ENCODE results near the gene PCDH9.

Gene PCDH9

GRCh38 chr13:67175836-67176459, 54.2 kb downstream of the PCDH9 start:
- no peaks in the 10 kb centered on the region for H3K9me3 ChIP-seq
- no peak for TF ChIP-seq CTCF (IDR thresholded peaks at IDR 0.05)
- no peaks in the 10 kb centered on the region for H3K36me3 ChIP-seq
- H3K4me1 ChIP-seq (ENCODE audit: control insufficient read depth in 1 of 2, insufficient read depth in 1 of 2, low read depth in 1 of 2, low read length in 1 of 2) = no peaks in the 10 kb centered on the region
- no peak overlapping the region for H3K4me3 ChIP-seq (ENCODE audit: low read depth in 1 of 2, low read length in 1 of 2)
- no peaks in the 10 kb centered on the region for H3K27me3 ChIP-seq
- H3K27ac ChIP-seq = no peak overlapping the region

- H3K27me3 ChIP-seq = no peaks in the 10 kb centered on the region
- H3K4me3 ChIP-seq (ENCODE audit: low read depth in 1 of 2, low read length in 1 of 2) = no peak overlapping the region
- no peak overlapping the region for H3K27ac ChIP-seq
- H3K9me3 ChIP-seq = no peaks in the 10 kb centered on the region
- TF ChIP-seq CTCF (IDR thresholded peaks at IDR 0.05) = no peak
- no peaks in the 10 kb centered on the region for H3K4me1 ChIP-seq (ENCODE audit: control insufficient read depth in 1 of 2, insufficient read depth in 1 of 2, low read depth in 1 of 2, low read length in 1 of 2)
- H3K36me3 ChIP-seq = no peaks in the 10 kb centered on the region
These were observed 61.8 kb downstream of the PCDH9 start for GRCh38 chr13:67168384-67168783.

- Histone ChIP-seq H3K4me3 (ENCODE audit: low read depth in 1 of 2, low read length in 1 of 2) (no peak overlapping the region), H3K27me3 (no peaks in the 10 kb centered on the region), H3K27ac (no peak overlapping the region), H3K4me1 (ENCODE audit: control insufficient read depth in 1 of 2, insufficient read depth in 1 of 2, low read depth in 1 of 2, low read length in 1 of 2) (no peaks in the 10 kb centered on the region), H3K9me3 (no peaks in the 10 kb centered on the region), H3K36me3 (no peaks in the 10 kb centered on the region)
- no peak for TF ChIP-seq CTCF (IDR thresholded peaks at IDR 0.05)
These were observed 62.7 kb downstream of the PCDH9 start for GRCh38 chr13:67167420-67167819.

- TF ChIP-seq CTCF (IDR thresholded peaks at IDR 0.05) = no peak
- Histone ChIP-seq H3K27me3 (no peaks in the 10 kb centered on the region), H3K27ac (no peak overlapping the region), H3K9me3 (no peaks in the 10 kb centered on the region), H3K36me3 (no peaks in the 10 kb centered on the region), H3K4me1 (ENCODE audit: control insufficient read depth in 1 of 2, insufficient read depth in 1 of 2, low read depth in 1 of 2, low read length in 1 of 2) (no peaks in the 10 kb centered on the region), H3K4me3 (ENCODE audit: low read depth in 1 of 2, low read length in 1 of 2) (no peak overlapping the region)
These were observed 69.0 kb downstream of the PCDH9 start for GRCh38 chr13:67161176-67161575.

- Histone ChIP-seq H3K27ac (no peak overlapping the region), H3K9me3 (no peaks in the 10 kb centered on the region), H3K4me1 (ENCODE audit: control insufficient read depth in 1 of 2, insufficient read depth in 1 of 2, low read depth in 1 of 2, low read length in 1 of 2) (no peaks in the 10 kb centered on the region), H3K36me3 (no peaks in the 10 kb centered on the region), H3K27me3 (no peaks in the 10 kb centered on the region), H3K4me3 (ENCODE audit: low read depth in 1 of 2, low read length in 1 of 2) (no peak overlapping the region)
- TF ChIP-seq CTCF (IDR thresholded peaks at IDR 0.05) = no peak
These were observed 71.2 kb downstream of the PCDH9 start for GRCh38 chr13:67158903-67159302.

GRCh38 chr13:67156723-67157060, 73.4 kb downstream of the PCDH9 start:
- H3K36me3 ChIP-seq = no peaks in the 10 kb centered on the region
- H3K27ac ChIP-seq = no peak overlapping the region
- H3K27me3 ChIP-seq = no peaks in the 10 kb centered on the region
- H3K4me1 ChIP-seq (ENCODE audit: control insufficient read depth in 1 of 2, insufficient read depth in 1 of 2, low read depth in 1 of 2, low read length in 1 of 2) = no peaks in the 10 kb centered on the region
- no peak overlapping the region for H3K4me3 ChIP-seq (ENCODE audit: low read depth in 1 of 2, low read length in 1 of 2)
- no peaks in the 10 kb centered on the region for H3K9me3 ChIP-seq
- TF ChIP-seq CTCF (IDR thresholded peaks at IDR 0.05) = no peak
